GM12865 (cell line): ENCODE measurements around the gene AADACL3.
"Not testable (repeated sequence)": the region's sequence is repeated elsewhere in the genome, so short reads cannot be mapped to it uniquely, and the experiment has no call there.

Experiments
- DNase-seq: peaks from one replicate; pipeline ENCODE4 v3.0.0; 2010; ENCODE audit warnings: low read depth
- H3K4me3 ChIP-seq: 2 replicates; pipeline ENCODE4 v1.5.1; 2011; ENCODE audit warnings: mild to moderate bottlenecking, low read depth, low read length, control low read depth
- CTCF ChIP-seq: IDR thresholded peaks from 2 replicates; pipeline ENCODE4 v1.5.1; 2011; ENCODE audit warnings: low read length, control low read depth, low read depth, inconsistent platforms; ENCODE audit not compliant: insufficient read depth; ENCODE audit errors: missing control alignments

The AADACL3 gene

GRCh38 chr1:12714710-12715475, 1.0 kb upstream of the AADACL3 start:
- no peak overlapping the region for H3K4me3 ChIP-seq
- no peak for TF ChIP-seq CTCF
- DNase-seq = no peak

- no peak overlapping the region for H3K4me3 ChIP-seq
- TF ChIP-seq CTCF = no peak
- DNase-seq = no peak
These were observed 1.5 kb downstream of the AADACL3 start for GRCh38 chr1:12717301-12717838.

- DNase-seq = no peak
- H3K4me3 ChIP-seq = no peak overlapping the region
- TF ChIP-seq CTCF = no peak
These were observed 6.7 kb downstream of the AADACL3 start for GRCh38 chr1:12722626-12723025.

- no peak for DNase-seq
- no peak for TF ChIP-seq CTCF
- no peak overlapping the region for H3K4me3 ChIP-seq
These were observed 12.5 kb downstream of the AADACL3 start for GRCh38 chr1:12728391-12728790.

- TF ChIP-seq CTCF = no peak
- no peak overlapping the region for H3K4me3 ChIP-seq
- DNase-seq = no peak
These were observed 14.2 kb downstream of the AADACL3 start for GRCh38 chr1:12730156-12730555.

GRCh38 chr1:12731084-12731483, 15.2 kb downstream of the AADACL3 start:
- not testable (repeated sequence) for DNase-seq, H3K4me3 ChIP-seq

- no peak for DNase-seq
- no peak for TF ChIP-seq CTCF
- no peak overlapping the region for H3K4me3 ChIP-seq
These were observed 18.7 kb downstream of the AADACL3 start for GRCh38 chr1:12734651-12735050.
